B cell (primary cell): ENCODE results near the gene ZNF764.

ENCODE experiments used
- EZH2 ChIP-seq: IDR thresholded peaks from 2 replicates; pipeline ENCODE4 v1.6.1; 2012; ENCODE audit warnings: borderline replicate concordance, low read depth, mild to moderate bottlenecking, moderate library complexity, low read length; ENCODE audit not compliant: insufficient read depth, poor library complexity, severe bottlenecking
- TF ChIP-seq, protein P1 (sequence below): fragments of 200-600 bp; IDR thresholded peaks from one replicate; pipeline ENCODE4 v1.8.0; 2022; ENCODE audit warnings: antibody characterized with exemption, mild to moderate bottlenecking

DNA sequence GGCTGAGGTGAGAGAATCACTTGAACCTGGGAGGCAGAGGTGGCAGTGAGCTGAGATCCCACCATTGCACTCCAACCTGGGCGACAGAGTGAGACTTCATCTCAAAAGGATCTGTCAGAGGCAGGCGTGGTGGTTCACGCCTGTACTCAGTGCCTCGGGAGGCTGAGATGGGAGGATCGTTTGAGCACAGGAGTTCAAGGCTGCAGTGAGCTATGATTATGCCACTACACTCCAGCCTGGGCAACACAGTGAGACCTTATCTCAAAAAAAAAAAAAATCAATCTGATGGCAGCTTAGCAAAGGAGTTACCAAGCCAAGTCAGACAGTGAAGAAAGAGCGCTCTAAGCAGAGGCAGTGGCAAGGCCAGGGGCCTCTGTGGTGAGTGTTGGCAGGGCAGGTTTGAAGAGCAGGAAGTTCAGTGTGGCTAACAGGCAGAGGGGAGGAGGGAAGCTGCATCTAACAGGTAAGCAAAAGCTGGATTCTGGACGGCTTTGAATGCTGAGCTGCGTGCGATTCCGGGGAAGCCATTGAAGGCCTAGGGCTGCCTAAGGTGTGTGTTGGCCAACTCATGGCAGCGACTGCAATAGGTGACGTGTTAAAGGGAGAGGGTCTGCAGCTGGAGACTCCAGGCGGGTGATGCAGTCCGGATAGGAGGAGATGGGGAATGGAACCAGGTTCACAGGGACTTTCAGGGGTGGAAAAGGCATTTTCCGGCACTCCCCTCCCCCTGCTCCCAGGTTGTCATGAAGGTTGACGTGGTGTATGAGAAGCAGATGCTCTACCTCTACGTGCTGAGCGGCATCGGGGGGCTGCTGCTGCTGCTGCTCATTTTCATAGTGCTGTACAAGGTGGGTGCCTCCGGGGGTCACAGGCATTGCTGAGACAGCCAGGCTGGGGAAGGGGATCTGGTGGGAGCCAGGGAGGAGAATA lies 38.8 kb downstream of the ZNF764 start:
- TF ChIP-seq EZH2: no peak
- TF ChIP-seq, protein P1, sequence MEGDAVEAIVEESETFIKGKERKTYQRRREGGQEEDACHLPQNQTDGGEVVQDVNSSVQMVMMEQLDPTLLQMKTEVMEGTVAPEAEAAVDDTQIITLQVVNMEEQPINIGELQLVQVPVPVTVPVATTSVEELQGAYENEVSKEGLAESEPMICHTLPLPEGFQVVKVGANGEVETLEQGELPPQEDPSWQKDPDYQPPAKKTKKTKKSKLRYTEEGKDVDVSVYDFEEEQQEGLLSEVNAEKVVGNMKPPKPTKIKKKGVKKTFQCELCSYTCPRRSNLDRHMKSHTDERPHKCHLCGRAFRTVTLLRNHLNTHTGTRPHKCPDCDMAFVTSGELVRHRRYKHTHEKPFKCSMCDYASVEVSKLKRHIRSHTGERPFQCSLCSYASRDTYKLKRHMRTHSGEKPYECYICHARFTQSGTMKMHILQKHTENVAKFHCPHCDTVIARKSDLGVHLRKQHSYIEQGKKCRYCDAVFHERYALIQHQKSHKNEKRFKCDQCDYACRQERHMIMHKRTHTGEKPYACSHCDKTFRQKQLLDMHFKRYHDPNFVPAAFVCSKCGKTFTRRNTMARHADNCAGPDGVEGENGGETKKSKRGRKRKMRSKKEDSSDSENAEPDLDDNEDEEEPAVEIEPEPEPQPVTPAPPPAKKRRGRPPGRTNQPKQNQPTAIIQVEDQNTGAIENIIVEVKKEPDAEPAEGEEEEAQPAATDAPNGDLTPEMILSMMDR: no peak
